DOHH2 (cell line): ENCODE data around the gene LARGE1.

Experiments used
- H3F3A ChIP-seq: fragments of 200-600 bp; sonication (generic), shearing (Covaris generic); 2 replicates; pipeline ENCODE4 v1.6.0; 2016; ENCODE audit warnings: antibody characterized with exemption, mild to moderate bottlenecking; ENCODE audit not compliant: control insufficient read depth, insufficient read depth
- H3K27ac ChIP-seq: fragments of 200-600 bp; sonication (generic); 2 replicates; pipeline ENCODE4 v1.5.1; 2014; ENCODE audit warnings: low read depth, mild to moderate bottlenecking, low read length, moderate library complexity
- H3K27me3 ChIP-seq: fragments of 200-600 bp; sonication (generic); 2 replicates; pipeline ENCODE4 v1.6.1; 2014; ENCODE audit warnings: mild to moderate bottlenecking, low read length, mixed read lengths; ENCODE audit not compliant: control insufficient read depth
- H3K36me3 ChIP-seq: fragments of 200-600 bp; sonication (generic); 2 replicates; pipeline ENCODE4 v1.6.1; 2014; ENCODE audit warnings: mild to moderate bottlenecking, low read length, moderate library complexity, mixed read lengths; ENCODE audit not compliant: control insufficient read depth
- H3K4me1 ChIP-seq: fragments of 200-600 bp; sonication (generic); 2 replicates; pipeline ENCODE4 v1.6.1; 2014; ENCODE audit warnings: mild to moderate bottlenecking, low read length, mixed read lengths; ENCODE audit not compliant: control insufficient read depth
- H3K4me2 ChIP-seq: fragments of 200-600 bp; sonication (generic); 2 replicates; pipeline ENCODE4 v1.6.0; 2014; ENCODE audit warnings: mild to moderate bottlenecking, low read length, moderate library complexity
- H3K4me3 ChIP-seq: fragments of 200-600 bp; sonication (generic); 2 replicates; pipeline ENCODE4 v1.5.1; 2014; ENCODE audit warnings: mild to moderate bottlenecking, low read length, mixed read lengths
- H3K79me2 ChIP-seq: fragments of 200-600 bp; sonication (generic); 2 replicates; pipeline ENCODE4 v1.6.1; 2014; ENCODE audit warnings: mild to moderate bottlenecking, low read length, mixed read lengths; ENCODE audit not compliant: control insufficient read depth
- H3K9me2 ChIP-seq: fragments of 200-600 bp; sonication (generic); replicated peaks from 2 replicates; pipeline ENCODE4 v1.6.1; 2014; ENCODE audit warnings: mild to moderate bottlenecking, low read length, mixed read lengths; ENCODE audit not compliant: control insufficient read depth
- H3K9me3 ChIP-seq: fragments of 200-600 bp; sonication (generic); 2 replicates; pipeline ENCODE4 v1.6.1; 2014; ENCODE audit warnings: antibody characterized with exemption, low read length, mixed read lengths; ENCODE audit not compliant: control insufficient read depth, insufficient read depth
- H4K20me1 ChIP-seq: fragments of 200-600 bp; sonication (generic); 2 replicates; pipeline ENCODE4 v1.6.0; 2014; ENCODE audit warnings: low read depth, mild to moderate bottlenecking, antibody characterized with exemption, low read length, moderate library complexity; ENCODE audit not compliant: control insufficient read depth, insufficient read depth
- EZH2phosphoT487 ChIP-seq: fragments of 200-600 bp; sonication (generic); IDR thresholded peaks from 2 replicates; pipeline ENCODE4 v1.6.1; 2017; ENCODE audit warnings: borderline replicate concordance, mild to moderate bottlenecking, antibody characterized with exemption, low read length, moderate library complexity, mixed read lengths
- TF ChIP-seq, protein P1 (sequence below): fragments of 200-600 bp; sonication (generic); IDR thresholded peaks from one replicate; pipeline ENCODE4 v1.5.1; 2014; ENCODE audit warnings: antibody characterized with exemption, mild to moderate bottlenecking, low read depth, low read length; ENCODE audit not compliant: poor library complexity, severe bottlenecking

LARGE1 gene

DNA sequence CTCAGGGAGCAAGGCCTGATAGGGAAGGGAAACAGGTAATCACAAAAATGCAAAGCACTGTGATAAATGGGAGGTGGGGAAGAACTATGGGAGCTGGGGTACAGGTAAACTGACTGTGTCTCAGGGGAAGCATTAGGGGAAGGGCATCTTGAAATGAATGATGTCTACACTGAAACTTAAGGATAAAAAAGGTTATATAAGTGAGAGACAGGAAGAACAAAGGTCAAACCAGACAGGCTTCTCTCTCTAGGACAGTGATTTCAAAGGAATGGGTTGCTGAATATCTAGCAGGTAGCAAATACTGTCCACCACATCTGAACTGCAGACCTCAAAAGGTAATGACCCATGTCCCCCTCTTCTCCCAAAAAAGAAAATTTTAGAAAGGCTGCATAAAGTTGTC, 529.0 kb downstream of the LARGE1 start:
- H3K4me1 ChIP-seq, result no peaks in the 10 kb centered on the region
- H3F3A ChIP-seq, result no peaks in the 10 kb centered on the region
- H3K79me2 ChIP-seq, result no peaks in the 10 kb centered on the region
- TF ChIP-seq, protein P1, sequence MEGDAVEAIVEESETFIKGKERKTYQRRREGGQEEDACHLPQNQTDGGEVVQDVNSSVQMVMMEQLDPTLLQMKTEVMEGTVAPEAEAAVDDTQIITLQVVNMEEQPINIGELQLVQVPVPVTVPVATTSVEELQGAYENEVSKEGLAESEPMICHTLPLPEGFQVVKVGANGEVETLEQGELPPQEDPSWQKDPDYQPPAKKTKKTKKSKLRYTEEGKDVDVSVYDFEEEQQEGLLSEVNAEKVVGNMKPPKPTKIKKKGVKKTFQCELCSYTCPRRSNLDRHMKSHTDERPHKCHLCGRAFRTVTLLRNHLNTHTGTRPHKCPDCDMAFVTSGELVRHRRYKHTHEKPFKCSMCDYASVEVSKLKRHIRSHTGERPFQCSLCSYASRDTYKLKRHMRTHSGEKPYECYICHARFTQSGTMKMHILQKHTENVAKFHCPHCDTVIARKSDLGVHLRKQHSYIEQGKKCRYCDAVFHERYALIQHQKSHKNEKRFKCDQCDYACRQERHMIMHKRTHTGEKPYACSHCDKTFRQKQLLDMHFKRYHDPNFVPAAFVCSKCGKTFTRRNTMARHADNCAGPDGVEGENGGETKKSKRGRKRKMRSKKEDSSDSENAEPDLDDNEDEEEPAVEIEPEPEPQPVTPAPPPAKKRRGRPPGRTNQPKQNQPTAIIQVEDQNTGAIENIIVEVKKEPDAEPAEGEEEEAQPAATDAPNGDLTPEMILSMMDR, result no peak
- TF ChIP-seq EZH2phosphoT487, result no peak
- no peaks in the 10 kb centered on the region for H3K9me2 ChIP-seq
- H3K36me3 ChIP-seq, result no peaks in the 10 kb centered on the region
- H3K27me3 ChIP-seq, result peaks cover 7% of the 10 kb centered on the region
- no peaks in the 10 kb centered on the region for H4K20me1 ChIP-seq
- H3K9me3 ChIP-seq, result no peaks in the 10 kb centered on the region
- no peak overlapping the region for H3K4me2 ChIP-seq
- H3K4me3 ChIP-seq, result no peak overlapping the region
- H3K27ac ChIP-seq, result no peak overlapping the region

DNA sequence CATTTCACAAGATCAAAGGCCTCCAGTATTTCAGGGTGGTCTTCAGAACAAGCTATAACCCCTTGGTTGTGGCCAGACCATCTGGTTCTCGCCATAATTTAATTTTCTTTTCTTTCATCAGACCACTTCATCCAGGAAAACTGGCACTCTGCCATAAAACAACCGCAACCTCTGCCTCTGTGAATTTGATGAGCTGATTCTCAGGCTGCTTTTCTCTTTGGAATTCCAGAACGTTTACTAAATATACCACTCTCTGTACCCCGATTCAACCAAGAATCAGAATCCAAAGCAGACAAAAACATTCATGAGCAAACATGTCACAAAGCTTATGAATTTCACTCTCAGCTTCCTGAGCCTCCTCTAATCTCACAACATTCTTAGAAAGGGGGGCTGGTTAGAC, 530.3 kb downstream of the LARGE1 start:
- no peak overlapping the region for H3K27ac ChIP-seq
- no peaks in the 10 kb centered on the region for H3F3A ChIP-seq
- H3K79me2 ChIP-seq, result no peaks in the 10 kb centered on the region
- H4K20me1 ChIP-seq, result no peaks in the 10 kb centered on the region
- no peaks in the 10 kb centered on the region for H3K9me2 ChIP-seq
- H3K4me1 ChIP-seq, result no peaks in the 10 kb centered on the region
- H3K27me3 ChIP-seq, result peaks cover 2% of the 10 kb centered on the region; the same call in 1 of the 2 replicates
- H3K9me3 ChIP-seq, result no peaks in the 10 kb centered on the region
- no peak overlapping the region for H3K4me3 ChIP-seq
- TF ChIP-seq, protein P1, result no peak
- TF ChIP-seq EZH2phosphoT487, result no peak
- no peak overlapping the region for H3K4me2 ChIP-seq
- H3K36me3 ChIP-seq, result no peaks in the 10 kb centered on the region

DNA sequence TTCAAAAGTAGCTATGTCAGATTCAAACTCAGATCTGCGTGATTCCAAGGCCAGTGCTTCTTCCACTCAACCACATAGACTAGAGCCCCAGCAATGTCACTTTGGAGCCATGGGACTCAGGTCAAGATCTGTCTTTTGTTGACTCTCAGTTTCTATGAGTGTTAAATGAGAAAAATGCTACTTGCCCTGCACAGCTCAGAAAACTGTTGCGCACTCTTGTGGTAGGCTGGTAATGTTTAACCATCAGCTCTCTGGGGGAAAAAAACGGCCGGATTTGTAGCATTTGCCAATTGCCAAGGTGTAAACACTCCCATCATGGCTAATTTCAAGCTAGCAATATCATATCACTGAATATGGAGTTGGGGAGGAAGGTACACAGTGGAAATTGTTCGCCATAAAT, 534.0 kb downstream of the LARGE1 start:
- peaks cover 2% of the 10 kb centered on the region; the same call in 1 of the 2 replicates for H3K27me3 ChIP-seq
- H3F3A ChIP-seq, result no peaks in the 10 kb centered on the region

More for the DNA sequence above, 534.0 kb downstream of the LARGE1 start:
- Histone ChIP-seq H3K9me2 (no peaks in the 10 kb centered on the region), H3K4me3 (no peak overlapping the region), H3K27ac (no peak overlapping the region), H3K4me1 (no peaks in the 10 kb centered on the region), H3K4me2 (no peak overlapping the region), H3K79me2 (no peaks in the 10 kb centered on the region), H4K20me1 (no peaks in the 10 kb centered on the region), H3K36me3 (no peaks in the 10 kb centered on the region), H3K9me3 (no peaks in the 10 kb centered on the region)
- TF ChIP-seq, protein P1, result no peak
- no peak for TF ChIP-seq EZH2phosphoT487
